ENCODE data around the gene VPS26C.

Gene VPS26C

DNA sequence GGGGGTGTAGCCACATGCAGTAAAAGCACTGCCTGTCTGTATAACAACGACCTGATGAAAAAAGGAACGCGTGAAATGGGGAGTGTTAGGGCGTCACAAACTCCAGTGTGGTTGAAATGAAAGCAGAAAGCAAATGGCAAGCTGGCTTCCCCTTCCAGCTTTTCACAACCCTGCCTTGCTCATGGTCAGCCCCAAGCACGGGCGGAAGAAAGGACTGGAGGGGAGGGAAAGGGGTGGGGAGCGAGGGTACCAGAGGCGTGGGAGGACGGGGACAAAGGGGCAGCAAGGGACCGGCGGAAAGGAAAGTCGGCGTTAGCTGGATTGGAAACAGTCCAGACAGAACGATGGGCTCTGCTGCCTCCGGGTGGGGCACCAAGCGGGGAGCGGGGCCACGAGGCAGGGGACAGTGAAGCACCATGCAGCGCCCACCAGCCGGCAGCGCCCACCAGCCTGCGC lies 9.6 kb downstream of the VPS26C start:
- Mint-ChIP-seq H3K4me3 (peak overlapping the region; percentile 81 to 92), H3K36me3 (ENCODE audit: insufficient read depth) (peaks cover 19% of the 10 kb centered on the region), H3K9me3 (no peaks in the 10 kb centered on the region), H3K27ac (peak overlapping the region; percentile 92 to 96), H3K27me3 (no peaks in the 10 kb centered on the region), H3K4me1 (ENCODE audit: low read depth in 2 of 2) (peaks cover 23 to 29% of the 10 kb centered on the region in 2 donors)
- DNase-seq, result peak; percentile 33 to 47 (median 36)
- ATAC-seq (replicated peaks), result peak; percentile 73

DNA sequence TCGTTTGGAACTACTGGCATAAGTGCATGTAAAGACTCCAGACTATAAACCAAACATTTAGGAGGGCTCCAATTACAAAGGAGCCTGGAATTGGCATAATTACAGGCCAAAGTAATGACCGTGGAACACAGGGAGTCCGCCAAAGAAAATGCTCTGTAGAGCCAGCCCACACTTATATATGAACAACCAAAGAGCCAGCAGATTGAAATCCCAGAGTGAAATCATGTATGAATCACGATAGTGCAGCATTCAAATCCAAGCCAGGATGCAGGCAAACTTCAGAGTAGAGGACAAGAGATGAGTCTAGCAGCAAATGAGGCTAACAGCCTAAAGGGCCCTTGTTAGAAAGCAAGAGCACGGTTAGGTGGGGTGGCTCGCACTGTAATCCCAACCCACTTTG lies 13.1 kb downstream of the VPS26C start:
- ATAC-seq (replicated peaks) (no peak), DNase-seq (no peak)
- Mint-ChIP-seq H3K27me3 (no peaks in the 10 kb centered on the region), H3K4me1 (ENCODE audit: low read depth in 2 of 2) (peaks cover 34 to 45% of the 10 kb centered on the region in 2 donors), H3K4me3 (no peak overlapping the region), H3K9me3 (no peaks in the 10 kb centered on the region), H3K27ac (peak overlapping the region; percentile 13 to 52), H3K36me3 (ENCODE audit: insufficient read depth) (peaks cover 15% of the 10 kb centered on the region)

DNA sequence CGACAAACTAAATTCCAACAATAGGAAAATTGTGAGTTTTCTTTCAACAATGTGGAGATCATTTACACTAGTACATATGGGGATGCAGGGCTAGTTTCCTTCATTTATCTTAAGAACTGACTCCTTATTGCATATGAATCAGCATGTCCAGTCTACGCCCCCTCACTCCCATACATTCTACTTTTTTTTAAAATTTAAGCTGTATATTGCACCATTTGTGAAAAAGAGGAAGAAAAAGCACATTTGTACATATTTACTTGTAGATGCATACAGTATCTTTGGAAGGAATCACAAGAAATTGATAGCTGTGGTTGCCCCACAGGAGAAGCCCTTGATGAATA lies 15.9 kb downstream of the VPS26C start:
- no peak overlapping the region for H3K27ac Mint-ChIP-seq
- DNase-seq (no peak), ATAC-seq (replicated peaks) (no peak)
- peaks cover 30 to 62% of the 10 kb centered on the region in 2 donors for H3K4me1 Mint-ChIP-seq (ENCODE audit: low read depth in 2 of 2)
- H3K9me3 Mint-ChIP-seq, result no peaks in the 10 kb centered on the region
- no peak overlapping the region for H3K4me3 Mint-ChIP-seq
- H3K27me3 Mint-ChIP-seq, result no peaks in the 10 kb centered on the region
- peaks cover 6% of the 10 kb centered on the region for H3K36me3 Mint-ChIP-seq (ENCODE audit: insufficient read depth)

DNA sequence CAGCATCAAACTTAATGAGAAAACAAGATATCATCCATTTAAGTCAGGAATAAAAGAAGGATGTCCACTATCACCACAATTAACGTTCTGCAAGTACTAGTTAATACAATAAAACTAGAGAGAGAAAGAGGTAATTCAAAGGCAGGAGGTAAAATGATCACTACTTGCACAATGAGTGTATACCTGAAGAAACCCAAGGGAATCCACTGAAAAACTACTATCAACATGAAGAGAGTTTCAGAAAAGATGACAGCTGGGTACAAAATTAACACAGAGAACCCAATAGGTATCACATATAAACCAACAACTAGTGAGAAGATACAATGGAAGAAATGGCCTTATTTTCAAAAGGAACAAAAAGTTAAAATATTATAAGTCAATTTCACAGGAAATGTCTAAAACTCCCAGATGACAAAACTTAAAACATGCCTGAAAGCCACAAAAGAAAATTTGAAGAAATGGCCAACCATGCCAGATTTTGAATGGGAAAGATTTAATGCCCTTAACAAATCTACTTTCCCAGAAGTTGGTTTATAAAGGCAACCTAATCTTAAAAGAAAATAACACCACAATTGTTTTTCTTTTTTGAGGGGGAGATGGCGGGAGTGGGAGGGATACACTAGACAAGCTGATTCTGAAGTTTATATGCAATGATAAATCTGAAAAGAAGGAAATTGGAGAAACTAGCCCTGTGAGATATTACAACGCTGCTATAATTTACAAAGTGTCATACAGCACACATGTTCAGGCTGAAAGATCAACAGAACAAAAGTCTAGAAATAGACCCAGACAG lies 17.8 kb downstream of the VPS26C start:
- H3K4me3 Mint-ChIP-seq, result no peak overlapping the region
- H3K27me3 Mint-ChIP-seq, result no peaks in the 10 kb centered on the region
- peaks cover 45 to 76% of the 10 kb centered on the region in 2 donors for H3K4me1 Mint-ChIP-seq (ENCODE audit: low read depth in 2 of 2)
- no peak for DNase-seq
- H3K36me3 Mint-ChIP-seq (ENCODE audit: insufficient read depth), result peaks cover 6% of the 10 kb centered on the region
- no peak for ATAC-seq (replicated peaks)
- no peaks in the 10 kb centered on the region for H3K9me3 Mint-ChIP-seq
- H3K27ac Mint-ChIP-seq, result no peak overlapping the region

DNA sequence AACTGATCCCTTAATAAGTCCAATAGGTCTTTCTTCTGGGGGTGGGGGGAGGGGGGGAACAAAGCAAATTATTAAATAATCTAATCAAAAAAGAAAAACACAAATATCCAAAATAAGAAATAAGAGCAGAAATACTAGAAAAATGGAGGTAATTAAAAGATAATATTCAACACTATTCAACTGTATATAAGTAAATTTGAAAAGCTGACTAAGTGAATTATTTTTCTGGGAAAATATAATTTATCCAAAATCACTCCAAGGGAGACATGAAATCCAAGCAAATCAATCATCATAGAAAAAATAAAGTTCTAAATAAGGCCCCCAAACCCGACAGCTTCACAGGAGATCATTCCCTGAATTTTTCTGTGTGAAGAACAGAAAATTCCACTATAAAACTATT lies 18.8 kb downstream of the VPS26C start:
- H3K4me1 Mint-ChIP-seq (ENCODE audit: low read depth in 2 of 2), result peaks cover 50 to 81% of the 10 kb centered on the region in 2 donors
- DNase-seq, result no peak
- no peak overlapping the region for H3K4me3 Mint-ChIP-seq
- peaks cover 3% of the 10 kb centered on the region for H3K36me3 Mint-ChIP-seq (ENCODE audit: insufficient read depth)
- H3K9me3 Mint-ChIP-seq, result no peaks in the 10 kb centered on the region
- H3K27ac Mint-ChIP-seq, result no peak overlapping the region
- no peak for ATAC-seq (replicated peaks)
- no peaks in the 10 kb centered on the region for H3K27me3 Mint-ChIP-seq

DNA sequence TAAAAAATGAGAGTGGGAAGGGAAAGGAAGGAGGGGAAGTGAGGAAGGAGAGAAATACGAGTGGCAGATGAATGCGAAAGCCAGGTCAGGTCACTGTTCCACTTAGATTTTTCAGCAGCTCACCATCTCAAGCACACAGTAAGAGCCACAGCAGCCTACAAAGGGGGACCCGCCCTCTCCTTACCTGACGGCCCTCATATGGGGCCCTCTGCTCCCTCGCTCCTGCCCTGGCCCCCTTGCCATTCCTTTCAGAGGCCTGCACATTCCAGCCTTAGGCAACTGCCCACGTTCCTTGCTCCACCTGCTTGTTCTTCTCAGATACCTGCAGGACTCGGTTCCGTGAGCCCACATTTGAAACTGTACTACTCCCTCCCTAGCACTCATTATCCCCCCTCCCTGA lies 22.0 kb downstream of the VPS26C start:
- Mint-ChIP-seq H3K4me3 (peak overlapping the region; percentile 62 to 64), H3K27ac (peak overlapping the region; percentile 86 to 94), H3K4me1 (ENCODE audit: low read depth in 2 of 2) (peaks cover 45 to 81% of the 10 kb centered on the region in 2 donors)

DNA sequence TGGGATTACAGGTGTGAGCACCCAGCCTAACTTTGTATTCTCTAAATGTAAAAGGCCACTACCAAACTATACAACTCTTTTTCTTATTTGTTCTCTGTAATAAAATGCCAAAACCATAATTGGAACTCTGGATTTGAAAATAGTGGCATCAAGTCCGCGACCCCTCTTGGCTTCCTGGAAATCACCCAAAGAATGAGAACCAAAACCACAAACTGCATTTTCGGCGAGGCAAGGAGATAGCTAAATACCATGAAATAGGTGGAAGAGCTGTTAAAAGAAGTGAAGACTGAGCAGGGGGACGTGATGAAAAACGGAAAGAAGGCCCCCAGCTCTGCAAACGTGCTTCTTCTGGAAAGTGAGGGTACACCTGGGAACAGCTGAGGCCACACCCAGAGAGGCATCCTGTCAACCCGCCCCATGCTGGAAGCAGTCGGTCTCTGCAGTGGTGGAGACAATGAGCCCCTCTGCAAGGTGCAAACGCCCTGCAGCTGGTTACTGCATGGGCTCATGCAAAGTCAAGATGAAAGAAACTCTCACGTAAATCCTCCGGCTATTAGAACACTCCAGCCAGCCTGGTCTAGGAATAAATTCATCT lies 22.5 kb downstream of the VPS26C start:
- no peaks in the 10 kb centered on the region for H3K9me3 Mint-ChIP-seq
- ATAC-seq (replicated peaks) (peak; percentile 35), DNase-seq (no peak)
- peak overlapping the region; percentile 62 to 64 for H3K4me3 Mint-ChIP-seq
- H3K36me3 Mint-ChIP-seq (ENCODE audit: insufficient read depth), result peaks cover 12% of the 10 kb centered on the region
- peak overlapping the region; percentile 86 to 94 for H3K27ac Mint-ChIP-seq
- H3K4me1 Mint-ChIP-seq (ENCODE audit: low read depth in 2 of 2), result peaks cover 43 to 80% of the 10 kb centered on the region in 2 donors
- H3K27me3 Mint-ChIP-seq, result no peaks in the 10 kb centered on the region

More for the DNA sequence above, 22.0 kb downstream of the VPS26C start:
- DNase-seq (no peak), ATAC-seq (replicated peaks) (no peak)
- Mint-ChIP-seq H3K27me3 (no peaks in the 10 kb centered on the region), H3K9me3 (no peaks in the 10 kb centered on the region), H3K36me3 (ENCODE audit: insufficient read depth) (peaks cover 9% of the 10 kb centered on the region)

DNA sequence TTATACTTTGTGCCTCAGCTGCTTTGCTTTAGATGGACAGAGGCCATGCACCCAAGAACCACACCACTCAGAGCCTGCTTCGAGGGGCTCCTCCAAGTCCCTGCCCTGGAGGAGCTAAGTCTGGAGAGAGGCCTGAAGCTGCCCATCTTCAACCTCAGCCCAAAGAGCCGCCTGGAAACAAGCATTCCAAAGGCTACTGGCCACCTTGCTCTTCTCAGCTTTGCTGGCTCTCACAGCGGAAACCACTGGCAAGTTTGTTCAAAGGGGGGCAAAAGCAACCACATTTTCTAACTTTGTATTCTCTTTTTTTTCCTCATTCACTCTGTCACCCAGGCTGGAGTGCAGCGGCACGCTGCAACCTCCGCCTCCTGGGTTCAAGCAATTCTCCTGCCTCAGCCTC lies 23.2 kb downstream of the VPS26C start:
- peaks cover 18% of the 10 kb centered on the region for H3K36me3 Mint-ChIP-seq (ENCODE audit: insufficient read depth)
- H3K27me3 Mint-ChIP-seq, result no peaks in the 10 kb centered on the region
- peak overlapping the region in 1 of 2 donors; percentile 64 for H3K4me3 Mint-ChIP-seq
- DNase-seq (no peak), ATAC-seq (replicated peaks) (no peak)
- peaks cover 40 to 75% of the 10 kb centered on the region in 2 donors for H3K4me1 Mint-ChIP-seq (ENCODE audit: low read depth in 2 of 2)
- peak overlapping the region; percentile 86 to 94 for H3K27ac Mint-ChIP-seq
- H3K9me3 Mint-ChIP-seq, result no peaks in the 10 kb centered on the region

DNA sequence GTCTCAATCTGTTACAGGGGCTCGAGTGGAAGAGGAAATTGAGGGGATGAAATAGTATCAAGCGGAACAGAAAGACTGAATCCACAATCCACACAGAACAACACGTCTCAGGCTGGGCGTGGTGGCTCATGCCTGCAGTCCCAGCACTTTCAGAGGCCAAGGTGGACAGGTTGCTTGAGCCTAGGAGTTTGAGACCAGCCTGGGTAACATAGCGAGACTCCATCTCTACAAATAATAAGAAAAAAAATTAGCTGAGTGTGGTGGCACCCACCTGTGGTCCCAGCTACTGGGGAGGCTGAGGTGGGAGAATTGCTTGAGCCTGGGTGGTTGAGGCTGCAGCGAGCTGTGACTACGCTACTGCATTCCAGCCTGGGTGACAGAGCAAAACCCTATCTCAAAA lies 25.7 kb downstream of the VPS26C start:
- no peak overlapping the region for H3K4me3 Mint-ChIP-seq
- H3K36me3 Mint-ChIP-seq (ENCODE audit: insufficient read depth), result peaks cover 35% of the 10 kb centered on the region
- H3K4me1 Mint-ChIP-seq (ENCODE audit: low read depth in 2 of 2), result peaks cover 40 to 69% of the 10 kb centered on the region in 2 donors
- H3K27me3 Mint-ChIP-seq, result no peaks in the 10 kb centered on the region
- peak overlapping the region; percentile 38 to 51 for H3K27ac Mint-ChIP-seq
- H3K9me3 Mint-ChIP-seq, result no peaks in the 10 kb centered on the region
- ATAC-seq (replicated peaks) (no peak), DNase-seq (no peak)

DNA sequence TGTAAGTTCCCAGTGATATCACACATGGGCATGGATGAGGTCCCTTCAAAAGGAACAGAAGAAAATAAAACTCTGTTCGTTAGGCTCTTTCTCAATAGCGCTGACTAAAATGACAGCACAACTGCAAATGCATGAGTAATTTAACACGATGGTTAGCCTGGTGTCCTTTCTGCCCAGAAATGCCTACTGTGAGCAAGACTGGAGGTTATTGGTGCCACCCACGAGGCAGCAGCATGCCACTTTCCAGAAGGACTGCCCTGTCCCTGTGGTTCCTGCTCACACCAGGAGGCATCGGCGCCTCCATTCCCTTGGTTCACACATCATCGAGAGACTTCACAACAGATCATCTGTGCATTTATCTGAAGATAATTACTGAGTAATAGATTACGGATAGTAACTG lies 26.2 kb downstream of the VPS26C start:
- Mint-ChIP-seq H3K9me3 (no peaks in the 10 kb centered on the region), H3K36me3 (ENCODE audit: insufficient read depth) (peaks cover 39% of the 10 kb centered on the region), H3K27me3 (no peaks in the 10 kb centered on the region), H3K4me1 (ENCODE audit: low read depth in 2 of 2) (peaks cover 38 to 64% of the 10 kb centered on the region in 2 donors), H3K4me3 (no peak overlapping the region), H3K27ac (peak overlapping the region; percentile 38 to 51)
- ATAC-seq (replicated peaks) (no peak), DNase-seq (no peak)

DNA sequence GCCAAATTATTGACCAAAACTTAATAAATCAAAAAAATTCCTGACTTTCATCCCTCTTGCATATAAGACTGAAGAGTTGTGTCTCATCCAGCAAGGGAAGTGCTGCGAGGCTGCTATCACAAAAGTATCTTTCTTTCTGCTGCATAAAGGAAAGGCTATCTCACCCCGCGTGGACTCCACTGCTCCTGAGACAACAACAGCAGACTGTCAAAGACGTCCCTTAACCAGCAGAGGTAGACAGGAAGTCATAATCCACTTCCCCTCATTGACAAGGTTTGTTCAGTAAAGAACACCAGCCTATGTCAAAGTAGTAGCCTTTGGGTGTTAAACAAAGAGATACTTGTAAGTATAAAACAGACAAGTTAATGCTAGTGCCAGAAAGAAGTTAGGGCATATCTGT lies 29.4 kb downstream of the VPS26C start:
- Mint-ChIP-seq H3K4me3 (no peak overlapping the region), H3K4me1 (ENCODE audit: low read depth in 2 of 2) (peaks cover 11 to 32% of the 10 kb centered on the region in 2 donors), H3K27me3 (no peaks in the 10 kb centered on the region), H3K36me3 (ENCODE audit: insufficient read depth) (peaks cover 45% of the 10 kb centered on the region), H3K9me3 (no peaks in the 10 kb centered on the region), H3K27ac (peak overlapping the region; percentile 44 to 92)
- ATAC-seq (replicated peaks) (peak; percentile 62), DNase-seq (no peak)

DNA sequence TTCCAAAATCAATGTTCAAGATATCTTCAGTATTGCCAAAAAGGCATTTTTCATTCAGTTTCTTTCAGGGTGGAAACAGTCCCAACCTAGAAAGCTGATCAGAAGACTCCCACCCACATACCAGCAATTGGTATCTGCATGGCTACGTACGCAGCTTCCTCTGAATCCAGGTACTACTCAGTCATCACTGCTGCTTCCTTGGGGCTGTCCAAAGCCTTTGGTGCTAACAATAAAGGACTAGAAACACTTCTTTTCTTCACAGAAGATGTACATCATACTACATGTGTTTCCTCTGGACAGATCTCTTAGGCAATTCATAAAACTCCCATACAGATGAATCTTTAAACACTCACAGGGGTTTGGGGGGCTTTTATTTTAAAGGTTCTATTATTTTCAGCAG lies 29.8 kb downstream of the VPS26C start:
- peaks cover 11 to 29% of the 10 kb centered on the region in 2 donors for H3K4me1 Mint-ChIP-seq (ENCODE audit: low read depth in 2 of 2)
- H3K36me3 Mint-ChIP-seq (ENCODE audit: insufficient read depth), result peaks cover 45% of the 10 kb centered on the region
- ATAC-seq (replicated peaks) (no peak), DNase-seq (no peak)
- H3K4me3 Mint-ChIP-seq, result no peak overlapping the region
- H3K27me3 Mint-ChIP-seq, result no peaks in the 10 kb centered on the region
- H3K27ac Mint-ChIP-seq, result peak overlapping the region; percentile 46 to 92
- H3K9me3 Mint-ChIP-seq, result no peaks in the 10 kb centered on the region

DNA sequence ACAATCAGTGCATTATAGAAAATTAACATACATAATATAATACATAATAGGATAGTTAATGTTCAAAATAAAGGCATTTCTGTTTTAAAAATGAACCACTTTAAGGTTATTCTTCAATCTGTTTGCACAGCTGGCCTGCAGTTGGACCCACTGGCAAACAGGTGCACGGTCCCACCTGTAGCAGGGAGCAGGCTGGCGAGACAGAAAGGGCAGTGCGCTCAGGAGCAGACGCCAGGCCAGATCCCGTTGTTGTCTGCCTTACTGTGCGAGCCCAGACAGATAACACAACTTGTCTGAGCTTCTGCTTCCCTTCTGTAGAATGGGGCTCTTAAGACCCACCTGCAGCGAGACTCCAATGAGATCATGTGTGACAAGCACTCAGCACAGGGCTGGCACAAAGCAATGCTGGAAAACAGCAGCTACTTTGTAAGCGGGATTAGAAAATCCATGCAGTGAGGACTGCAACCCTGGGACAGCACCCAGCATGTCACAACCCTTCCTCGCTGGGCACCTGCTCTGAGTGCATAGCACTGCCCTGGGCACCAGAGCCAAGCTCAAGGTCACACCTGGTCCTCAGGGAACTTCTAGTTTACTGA lies 33.5 kb downstream of the VPS26C start:
- ATAC-seq (replicated peaks) (no peak), DNase-seq (no peak)
- H3K4me3 Mint-ChIP-seq, result no peak overlapping the region
- peaks cover 12 to 19% of the 10 kb centered on the region in 2 donors for H3K4me1 Mint-ChIP-seq (ENCODE audit: low read depth in 2 of 2)
- H3K36me3 Mint-ChIP-seq (ENCODE audit: insufficient read depth), result peaks cover 42% of the 10 kb centered on the region
- no peaks in the 10 kb centered on the region for H3K27me3 Mint-ChIP-seq
- H3K9me3 Mint-ChIP-seq, result no peaks in the 10 kb centered on the region
- H3K27ac Mint-ChIP-seq, result no peak overlapping the region
